Activated CD8-positive, alpha-beta memory T cell treated with anti-CD3 and anti-CD28 coated beads, Interleukin-2, amount 50 U/mL, for 24 hours (primary cell): ENCODE measurements around the gene KRTAP10-2.
A peak's percentile ranks its signal among the peaks of the same experiment; 100 is the strongest.
"Not testable (repeated sequence)": the region's sequence is repeated elsewhere in the genome, so short reads cannot be mapped to it uniquely, and the experiment has no call there.

Experiments used
- DNase-seq: peaks from one replicate; pipeline ENCODE4 v3.0.0-alpha.2; 2020; ENCODE audit errors: extremely low read depth

Gene KRTAP10-2

GRCh38 chr21:44514218-44514520, 37.1 kb downstream of the KRTAP10-2 start:
- no peak for DNase-seq

DNA sequence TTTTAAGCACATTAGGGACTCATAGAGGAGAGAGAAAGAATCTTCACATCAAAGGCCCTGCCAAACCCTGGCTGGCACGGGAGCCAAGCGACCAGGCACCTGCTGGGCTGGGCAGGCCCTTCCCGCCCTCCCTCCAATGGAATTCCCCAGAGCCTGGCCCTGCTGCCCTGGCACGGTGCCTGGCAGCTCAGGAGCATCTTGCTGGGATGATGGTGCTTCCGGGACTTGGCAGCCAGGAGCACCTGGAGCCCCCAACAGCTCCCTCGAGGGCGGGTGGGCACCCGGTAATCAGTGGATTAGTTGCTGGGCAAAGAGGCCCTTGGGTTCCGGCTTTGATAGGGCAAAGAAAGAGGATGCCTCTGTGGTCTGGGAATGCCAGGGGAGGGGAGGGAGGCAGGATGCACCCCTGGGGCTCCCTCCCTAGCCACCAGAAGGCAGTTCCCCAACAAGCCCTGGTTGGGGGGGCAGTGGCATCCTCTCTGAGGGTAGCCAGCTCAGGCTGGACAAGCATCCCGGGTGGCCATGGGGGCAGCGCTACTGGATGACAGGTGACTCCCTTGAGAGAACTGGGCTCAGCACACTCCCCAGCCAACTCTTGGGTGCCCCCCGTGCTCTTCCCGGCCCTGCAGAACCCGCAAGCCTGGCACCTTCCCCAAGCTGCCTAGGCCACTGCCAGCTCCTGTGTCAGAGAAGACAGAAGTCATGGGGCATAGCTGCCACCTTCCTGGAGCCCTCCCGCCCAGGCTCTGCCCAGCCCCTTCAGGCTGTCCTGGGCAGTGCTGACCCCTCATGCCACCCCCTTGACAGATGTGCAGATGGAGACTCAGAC, 37.7 kb downstream of the KRTAP10-2 start:
- no peak for DNase-seq

DNA sequence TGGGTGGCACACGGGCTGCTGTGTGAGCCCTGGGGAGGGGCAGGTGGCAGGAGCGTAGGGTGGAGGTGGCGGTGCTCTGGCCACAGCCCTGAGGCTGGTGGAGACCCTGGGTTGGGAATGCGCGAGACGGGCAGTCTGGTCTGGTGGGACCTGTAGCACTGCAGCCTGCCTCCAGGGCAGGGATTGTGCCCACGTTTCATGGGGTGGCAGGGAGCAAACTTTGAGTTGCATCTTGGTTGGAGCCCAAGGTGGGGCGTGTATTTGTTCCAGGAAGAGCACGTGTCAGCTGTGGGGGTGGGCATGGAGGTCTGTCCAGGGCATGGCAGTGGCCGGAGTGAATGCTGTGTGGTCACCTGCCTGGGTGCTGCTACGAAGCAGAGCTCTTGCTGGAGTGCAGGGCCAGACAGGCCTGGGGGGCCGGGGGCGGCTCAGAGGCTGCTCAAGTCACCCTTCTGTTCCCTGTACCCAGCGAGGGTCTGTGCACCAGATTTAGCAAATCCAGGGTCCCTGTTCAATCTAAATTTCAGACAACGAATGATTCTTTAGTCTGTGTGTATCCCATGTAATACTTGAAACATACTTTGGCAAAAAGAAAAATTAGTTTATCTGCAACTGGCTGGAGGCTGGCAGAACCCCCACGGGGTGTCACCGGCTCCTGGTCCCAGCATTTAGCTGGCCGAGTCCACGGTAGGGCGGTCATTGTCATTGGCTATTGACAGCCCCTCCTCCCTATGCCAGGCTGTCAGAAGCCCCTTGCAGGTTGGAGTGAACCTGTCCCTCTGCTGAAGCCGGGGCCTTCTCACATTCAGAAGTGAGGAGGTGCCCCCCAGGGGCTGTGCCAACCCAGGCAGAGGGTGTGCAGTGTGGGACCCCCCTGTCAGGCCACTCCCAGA, 38.6 kb downstream of the KRTAP10-2 start:
- no peak for DNase-seq

- DNase-seq = no peak
These were observed 39.4 kb downstream of the KRTAP10-2 start for GRCh38 chr21:44511938-44512275.

- no peak for DNase-seq
These were observed 39.9 kb downstream of the KRTAP10-2 start for GRCh38 chr21:44511219-44511937.

GRCh38 chr21:44510508-44511218, 40.6 kb downstream of the KRTAP10-2 start:
- DNase-seq = peak; percentile 25

GRCh38 chr21:44510109-44510507, 41.2 kb downstream of the KRTAP10-2 start:
- DNase-seq = no peak

DNA sequence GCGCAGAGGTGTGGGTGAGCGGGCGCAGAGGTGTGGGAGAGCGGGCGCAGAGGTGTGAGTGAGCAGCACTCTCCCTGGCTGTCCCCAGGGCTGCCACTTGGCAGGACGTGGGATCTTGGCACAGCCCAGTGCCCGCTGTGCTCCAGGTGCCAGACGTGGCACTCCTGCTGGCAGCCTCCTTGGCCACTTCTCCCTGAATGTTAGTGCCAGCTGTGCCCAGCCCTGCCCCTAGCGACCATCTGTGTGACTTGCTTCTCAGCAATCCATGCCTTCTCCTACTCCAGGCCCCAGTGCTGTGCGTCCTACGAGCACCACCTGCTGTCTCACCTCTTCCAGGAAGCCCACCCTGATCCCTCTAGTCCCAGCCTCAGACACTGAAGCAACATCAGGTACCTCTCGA, 41.8 kb downstream of the KRTAP10-2 start:
- no peak for DNase-seq

DNA sequence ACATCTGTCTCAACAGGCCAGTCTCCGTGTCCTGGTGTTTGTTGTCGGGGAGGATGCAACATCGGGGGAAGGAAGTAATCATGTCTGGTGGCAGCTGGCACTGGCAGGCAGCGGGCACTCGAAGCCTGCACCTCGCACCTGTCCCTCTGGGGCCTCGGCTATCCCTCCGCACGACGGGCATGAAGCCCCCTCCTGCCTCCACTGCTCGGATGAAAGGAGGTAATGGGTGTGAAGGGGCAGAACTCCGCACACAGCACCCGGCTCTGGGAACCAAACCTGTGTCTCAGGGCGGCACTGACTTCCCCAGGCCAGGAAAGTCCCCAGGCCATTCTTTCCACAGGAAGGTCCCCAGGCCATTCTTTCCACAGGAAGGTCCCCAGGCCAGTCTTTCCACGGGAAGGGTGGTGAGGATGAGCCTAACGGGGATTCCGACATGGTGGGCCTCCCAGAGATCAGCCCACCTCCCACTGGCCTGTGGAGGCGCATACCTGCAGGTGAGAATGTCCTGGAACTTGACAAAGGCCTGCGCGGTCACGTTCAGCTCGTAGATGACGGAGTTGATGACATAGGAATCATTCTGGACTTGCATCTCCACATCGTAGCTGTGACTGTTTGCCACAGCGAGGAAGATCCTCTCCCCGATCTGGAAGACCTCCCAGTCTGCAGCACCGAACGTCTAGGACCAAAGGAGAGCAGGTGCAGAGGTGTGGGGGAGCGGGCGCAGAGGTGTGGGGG, 42.4 kb downstream of the KRTAP10-2 start:
- DNase-seq = no peak

GRCh38 chr21:44508426-44508710, 42.9 kb downstream of the KRTAP10-2 start:
- DNase-seq = no peak

GRCh38 chr21:44507673-44508425, 43.5 kb downstream of the KRTAP10-2 start:
- DNase-seq = no peak

DNA sequence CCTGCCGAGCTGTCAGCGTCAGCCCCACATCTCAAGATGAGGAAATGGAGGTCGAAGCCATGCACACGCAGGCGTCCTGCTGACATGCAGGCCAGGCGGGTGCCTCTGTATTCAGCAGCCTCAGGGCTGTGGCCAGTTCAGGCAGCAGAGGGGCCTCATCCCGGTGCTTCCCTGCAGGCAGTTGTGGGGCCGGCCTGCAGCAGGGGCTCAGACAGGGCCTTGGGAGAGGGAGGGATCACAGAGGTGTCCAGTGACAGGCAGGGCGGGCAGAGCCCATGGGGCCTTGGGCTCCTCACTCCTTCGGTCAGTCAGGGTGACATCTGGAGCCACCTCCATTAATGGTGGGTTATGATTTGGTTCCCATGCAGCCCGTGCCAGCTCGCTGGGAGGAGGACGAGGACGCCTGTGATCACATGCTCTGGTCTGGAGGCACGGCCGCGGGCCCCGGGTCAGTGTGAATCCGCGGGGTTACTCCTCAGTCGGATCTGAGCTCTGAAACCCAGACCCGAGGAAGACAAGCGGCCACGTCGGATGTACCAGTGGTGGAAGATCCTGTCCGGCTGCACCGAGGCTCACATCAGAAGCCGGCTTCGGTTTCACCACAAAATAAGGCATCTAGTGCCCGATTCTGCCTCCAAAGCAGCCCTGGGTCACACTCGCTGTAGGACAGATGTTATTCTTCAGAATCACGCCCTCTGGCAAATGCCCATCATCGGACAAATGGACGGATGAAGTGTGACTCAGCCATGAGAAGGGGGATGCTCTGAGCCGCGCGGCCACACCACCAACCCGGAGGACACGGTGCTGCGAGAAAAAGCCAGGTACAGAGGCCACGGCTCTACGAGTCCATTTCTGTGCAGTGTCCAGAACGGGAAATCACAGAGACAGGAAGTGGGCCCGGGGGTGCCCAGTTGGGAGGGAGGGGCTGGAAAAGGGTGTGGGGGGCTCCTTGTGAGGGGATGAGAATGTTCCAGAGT, 44.7 kb downstream of the KRTAP10-2 start:
- DNase-seq = no peak

DNA sequence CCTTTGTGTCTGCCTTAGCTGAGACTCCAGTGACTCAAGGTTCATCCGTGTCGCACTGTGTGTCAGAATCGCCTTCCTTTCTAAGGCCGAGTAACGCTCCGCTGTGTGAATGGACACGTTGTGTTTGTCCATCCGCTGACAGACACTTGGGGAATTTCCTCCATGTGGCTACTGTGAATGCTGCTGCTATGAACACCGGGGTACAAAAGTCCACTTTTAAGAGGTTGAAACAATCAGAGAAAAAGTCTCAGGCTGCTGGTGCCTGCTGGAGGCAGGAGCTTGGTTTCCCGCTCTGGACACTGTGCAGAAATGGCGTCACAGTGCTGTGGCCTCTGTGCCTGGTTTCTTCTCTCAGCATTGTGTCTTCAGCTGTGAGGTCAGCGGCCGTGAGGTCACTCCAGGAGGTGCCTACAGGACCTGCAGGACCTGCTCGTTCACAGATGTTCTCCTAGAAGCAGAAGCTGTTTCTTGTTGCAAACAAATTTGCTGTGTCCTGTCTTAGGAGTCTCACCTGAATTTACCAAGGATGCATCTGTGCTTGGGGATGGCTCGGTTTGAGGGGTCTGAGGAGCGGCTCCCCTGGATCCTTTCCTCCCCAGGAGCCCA, 45.5 kb downstream of the KRTAP10-2 start:
- DNase-seq = no peak

DNA sequence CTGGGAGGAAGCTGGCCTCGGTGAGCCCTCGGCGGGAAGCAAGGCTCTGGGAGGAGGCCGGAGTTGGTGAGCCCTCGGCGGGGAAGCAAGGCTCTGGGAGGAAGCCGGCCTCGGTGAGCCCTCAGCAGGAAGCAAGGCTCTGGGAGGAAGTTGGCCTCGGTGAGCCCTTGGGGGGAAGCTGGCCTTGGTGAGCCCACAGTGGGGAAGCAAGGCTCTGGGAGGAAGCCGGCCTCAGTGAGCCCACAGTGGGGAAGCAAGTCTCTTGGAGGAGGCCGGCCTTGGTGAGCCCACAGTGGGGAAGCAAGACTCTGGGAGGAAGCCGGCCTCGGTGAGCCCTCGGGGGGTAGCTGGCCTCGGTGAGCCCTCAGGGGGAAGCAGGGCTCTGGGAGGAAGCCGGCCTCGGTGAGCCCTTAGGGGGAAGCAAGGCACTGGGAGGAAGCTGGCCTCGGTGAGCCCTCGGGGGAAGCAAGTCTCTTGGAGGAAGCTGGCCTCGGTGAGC, 47.4 kb downstream of the KRTAP10-2 start:
- no peak for DNase-seq

- DNase-seq = not testable (repeated sequence)
These were observed 48.1 kb downstream of the KRTAP10-2 start for GRCh38 chr21:44503006-44503889.

GRCh38 chr21:44502171-44502958, 48.9 kb downstream of the KRTAP10-2 start:
- DNase-seq = no peak
